Fibroblast of lung (primary cell): ENCODE results near the gene APBA2.

Experiments used
- EZH2 ChIP-seq: IDR thresholded peaks from 2 replicates; pipeline ENCODE4 v1.5.1; 2012; ENCODE audit warnings: low read length, control low read depth, mild to moderate bottlenecking; ENCODE audit errors: missing control alignments
- TF ChIP-seq, protein P1 (sequence below), 2 donors: IDR thresholded peaks in 1 of 2; conservative IDR thresholded peaks in 1 of 2; 1 replicate in 1 of 2; 2 replicates in 1 of 2; pipeline ENCODE4 v1.5.1; 2011 to 2012; ENCODE audit warnings: low read length in 2 of 2, control low read depth in 1 of 2, inconsistent platforms in 1 of 2, low read depth in 1 of 2, mild to moderate bottlenecking in 1 of 2

DNA sequence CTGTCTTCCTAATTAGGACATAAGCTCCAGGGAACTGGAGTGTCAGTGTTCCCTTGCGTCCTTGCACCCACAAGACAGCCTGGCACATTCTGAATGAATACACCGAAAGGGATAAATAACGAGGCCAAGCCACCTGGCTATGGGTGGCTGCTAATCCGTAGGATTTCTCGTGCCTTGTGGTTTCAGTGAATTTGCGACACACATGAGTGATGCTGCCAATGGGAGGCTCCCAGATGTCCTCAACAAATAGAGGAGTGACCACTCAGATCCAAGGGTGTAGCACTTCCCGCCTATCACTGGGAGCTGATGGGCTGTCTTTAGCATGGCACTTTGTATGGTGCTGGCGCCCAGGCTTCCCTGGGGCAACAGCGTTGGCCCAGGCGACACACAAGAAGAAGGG lies 43.4 kb downstream of the APBA2 start:
- TF ChIP-seq, protein P1, sequence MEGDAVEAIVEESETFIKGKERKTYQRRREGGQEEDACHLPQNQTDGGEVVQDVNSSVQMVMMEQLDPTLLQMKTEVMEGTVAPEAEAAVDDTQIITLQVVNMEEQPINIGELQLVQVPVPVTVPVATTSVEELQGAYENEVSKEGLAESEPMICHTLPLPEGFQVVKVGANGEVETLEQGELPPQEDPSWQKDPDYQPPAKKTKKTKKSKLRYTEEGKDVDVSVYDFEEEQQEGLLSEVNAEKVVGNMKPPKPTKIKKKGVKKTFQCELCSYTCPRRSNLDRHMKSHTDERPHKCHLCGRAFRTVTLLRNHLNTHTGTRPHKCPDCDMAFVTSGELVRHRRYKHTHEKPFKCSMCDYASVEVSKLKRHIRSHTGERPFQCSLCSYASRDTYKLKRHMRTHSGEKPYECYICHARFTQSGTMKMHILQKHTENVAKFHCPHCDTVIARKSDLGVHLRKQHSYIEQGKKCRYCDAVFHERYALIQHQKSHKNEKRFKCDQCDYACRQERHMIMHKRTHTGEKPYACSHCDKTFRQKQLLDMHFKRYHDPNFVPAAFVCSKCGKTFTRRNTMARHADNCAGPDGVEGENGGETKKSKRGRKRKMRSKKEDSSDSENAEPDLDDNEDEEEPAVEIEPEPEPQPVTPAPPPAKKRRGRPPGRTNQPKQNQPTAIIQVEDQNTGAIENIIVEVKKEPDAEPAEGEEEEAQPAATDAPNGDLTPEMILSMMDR (conservative IDR thresholded peaks at IDR 0.05 in 1 of 2, IDR thresholded peaks at IDR 0.05 in 1 of 2; ENCODE audit: low read depth in 1 of 2, low read length in 2 of 2): no peak
- TF ChIP-seq EZH2: no peak
